Measurements from ENCODE around the gene FOXA3. TPM values are rescaled to one million over a fixed set of nuclear protein-coding genes. Genes with fewer than 3 reads are reported as not detected.

FOXA3 gene
- total RNA-seq, 1 experiment from 2014 or later = 5.8 TPM

DNA sequence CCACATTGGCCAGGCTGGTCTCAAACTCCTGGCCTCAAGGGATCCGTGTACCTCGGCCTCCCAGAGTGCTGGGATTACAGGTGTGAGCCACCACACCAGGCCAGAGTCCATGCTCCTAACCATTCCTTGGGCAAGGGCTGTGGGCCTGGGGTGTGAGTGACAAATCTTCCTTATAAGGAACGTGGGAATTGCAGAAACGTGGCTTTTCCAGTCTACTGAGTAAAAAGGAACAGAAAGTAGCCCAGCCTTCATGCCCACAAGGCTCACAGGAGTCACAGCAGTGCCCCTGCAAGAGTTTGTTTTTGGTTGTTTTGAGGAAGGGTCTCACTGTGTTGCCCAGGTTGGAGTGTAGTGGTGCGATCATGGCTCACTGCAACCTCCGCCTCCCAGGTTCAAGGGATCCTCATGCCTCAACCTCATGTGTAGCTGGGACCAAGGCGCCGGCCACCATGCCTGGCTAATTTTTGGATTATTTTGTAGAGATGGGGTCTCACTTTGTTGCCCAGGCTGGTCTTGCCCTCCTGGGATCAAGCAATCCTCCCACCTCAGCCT is 33.2 kb downstream of the FOXA3 start:
- CTCF ChIA-PET = no interaction called here
- no peak overlapping the region for H3K27ac ChIP-seq (ENCODE audit: low read depth, low read length)
- H4K20me1 ChIP-seq (ENCODE audit: insufficient read depth) = no peaks in the 10 kb centered on the region
- POLR2A ChIA-PET = no interaction called here
- H3K79me2 ChIP-seq (ENCODE audit: insufficient read depth, low read length) = peaks cover 5% of the 10 kb centered on the region; the same call in 1 of the 2 replicates
- H3K9me2 ChIP-seq (ENCODE audit: insufficient read depth) = no peaks in the 10 kb centered on the region
- H3K9me3 ChIP-seq (ENCODE audit: control insufficient read depth in 1 of 2, insufficient read depth in 1 of 2, low read depth in 1 of 2, low read length in 2 of 2) = no peaks in the 10 kb centered on the region
- H3K36me3 ChIP-seq (ENCODE audit: control insufficient read depth in 1 of 2, insufficient read depth in 2 of 2, low read length in 2 of 2) = peaks cover 0 to 3% of the 10 kb centered on the region in 2 experiments; a peak in 1 of 4 replicates
- no peaks in the 10 kb centered on the region for H3K27me3 ChIP-seq (ENCODE audit: insufficient read depth, low read length)
- H3K4me1 ChIP-seq (ENCODE audit: control insufficient read depth in 1 of 2, insufficient read depth in 2 of 2, low read length in 2 of 2) = no peaks in the 10 kb centered on the region; a peak in 1 of 4 replicates
- TF ChIP-seq ATF3 (IDR thresholded peaks at IDR 0.05) = no peak
- no peak for TF ChIP-seq ELF1 (IDR thresholded peaks at IDR 0.05; ENCODE audit: borderline replicate concordance, low read depth)
- no peak for TF ChIP-seq CBX3 (IDR thresholded peaks at IDR 0.05; ENCODE audit: low read depth)
- TF ChIP-seq SRF (IDR thresholded peaks at IDR 0.05; ENCODE audit: low read depth) = no peak
- no peak for TF ChIP-seq EGR1 (IDR thresholded peaks at IDR 0.05; ENCODE audit: low read depth)
- no peak for TF ChIP-seq FOSL1 (IDR thresholded peaks at IDR 0.05; ENCODE audit: low read depth)
- TF ChIP-seq SIN3A (IDR thresholded peaks at IDR 0.05; ENCODE audit: low read depth) = no peak
- no peak for TF ChIP-seq JUND (IDR thresholded peaks at IDR 0.05)
- no peak for TF ChIP-seq RAD21 (IDR thresholded peaks at IDR 0.05; ENCODE audit: low read depth)
- TF ChIP-seq MAX (IDR thresholded peaks at IDR 0.05) = no peak
- no peak for TF ChIP-seq EZH2 (IDR thresholded peaks at IDR 0.05)
- no peak for TF ChIP-seq SP1 (IDR thresholded peaks at IDR 0.05; ENCODE audit: low read depth)
- no peak for TF ChIP-seq POLR2AphosphoS5 (IDR thresholded peaks at IDR 0.05; ENCODE audit: low read depth, low read length)
- TF ChIP-seq, protein P1, sequence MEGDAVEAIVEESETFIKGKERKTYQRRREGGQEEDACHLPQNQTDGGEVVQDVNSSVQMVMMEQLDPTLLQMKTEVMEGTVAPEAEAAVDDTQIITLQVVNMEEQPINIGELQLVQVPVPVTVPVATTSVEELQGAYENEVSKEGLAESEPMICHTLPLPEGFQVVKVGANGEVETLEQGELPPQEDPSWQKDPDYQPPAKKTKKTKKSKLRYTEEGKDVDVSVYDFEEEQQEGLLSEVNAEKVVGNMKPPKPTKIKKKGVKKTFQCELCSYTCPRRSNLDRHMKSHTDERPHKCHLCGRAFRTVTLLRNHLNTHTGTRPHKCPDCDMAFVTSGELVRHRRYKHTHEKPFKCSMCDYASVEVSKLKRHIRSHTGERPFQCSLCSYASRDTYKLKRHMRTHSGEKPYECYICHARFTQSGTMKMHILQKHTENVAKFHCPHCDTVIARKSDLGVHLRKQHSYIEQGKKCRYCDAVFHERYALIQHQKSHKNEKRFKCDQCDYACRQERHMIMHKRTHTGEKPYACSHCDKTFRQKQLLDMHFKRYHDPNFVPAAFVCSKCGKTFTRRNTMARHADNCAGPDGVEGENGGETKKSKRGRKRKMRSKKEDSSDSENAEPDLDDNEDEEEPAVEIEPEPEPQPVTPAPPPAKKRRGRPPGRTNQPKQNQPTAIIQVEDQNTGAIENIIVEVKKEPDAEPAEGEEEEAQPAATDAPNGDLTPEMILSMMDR (IDR thresholded peaks at IDR 0.05 in 2 of 3, conservative IDR thresholded peaks at IDR 0.05 in 1 of 3; ENCODE audit: borderline replicate concordance in 1 of 3, insufficient read depth in 1 of 3, low read depth in 2 of 3, low read length in 2 of 3) = no peak
- TF ChIP-seq ZNF274 (IDR thresholded peaks at IDR 0.05; ENCODE audit: low read depth, low read length) = no peak
- no peak for TF ChIP-seq CEBPB (IDR thresholded peaks at IDR 0.05; ENCODE audit: low read depth)
- no peak for TF ChIP-seq POLR2A (IDR thresholded peaks at IDR 0.05; ENCODE audit: borderline replicate concordance, extremely low read depth, insufficient read depth, insufficient read length)
- ATAC-seq (no peak), DNase-seq (ENCODE audit: low read depth, low spot score) (no peak)
- RAD21 ChIA-PET (ENCODE audit: low non-redundant PET in 1 of 2, low total read pairs in 2 of 2, uncharacterized antibody in 2 of 2, unreplicated experiment in 2 of 2) = no interaction called here
- no peak overlapping the region for H3K4me2 ChIP-seq (ENCODE audit: low read length)
- intact Hi-C loops (cut with micrococcal nuclease) = no loop called here
- BruUV-seq (replicated peaks) = no TSS peak
- H3K9ac ChIP-seq (ENCODE audit: low read length) = no peak overlapping the region
- H3K4me3 ChIP-seq (replicated peaks in 1 of 2; ENCODE audit: low read depth in 1 of 2, low read length in 2 of 2) = no peak overlapping the region
- no peak overlapping the region for H2AFZ ChIP-seq (ENCODE audit: low read depth, low read length, poor library complexity, severe bottlenecking)
